Posterior vena cava (tissue), 2 donors: Measurements from ENCODE around the gene LNP1. TPM values are rescaled to one million over a fixed set of nuclear protein-coding genes. Genes with fewer than 3 reads are reported as not detected.
"Not testable (repeated sequence)": the region's sequence is repeated elsewhere in the genome, so short reads cannot be mapped to it uniquely, and the experiment has no call there.

Source experiments
- DNase-seq: peaks from one replicate; pipeline ENCODE4 v3.0.0-alpha.2; 2020; ENCODE audit warnings: low spot score
- intact Hi-C, 2 donors: fragments of 100-400 bp; cut with DNase I; formaldehyde crosslinking; loops; one replicate each; pipeline versions ENCODE4 v1.14.1 to v1.14.2; 2022 to 2023
- long read RNA-seq, 2 donors: library from polyadenylated mRNA; unstranded; transcript quantifications; one replicate each; pipeline ENCODE4 v2.0.0, GENCODE V29; 2020 to 2021
- total RNA-seq, 2 donors: library from RNA; stranded (reverse); fragmentation: NEBNext Ultra II Directional; extraction: Animal tissue kit (Norgen Biotek cat#: 25700); gene quantifications; one replicate each; pipeline ENCODE4 v1.2.1, GENCODE V29; 2021
- donor health status: DM: yes; HTN: yes; CAD: no.
- donor health status: DM: yes; HTN: yes; CAD: no.

The LNP1 gene, protein sequence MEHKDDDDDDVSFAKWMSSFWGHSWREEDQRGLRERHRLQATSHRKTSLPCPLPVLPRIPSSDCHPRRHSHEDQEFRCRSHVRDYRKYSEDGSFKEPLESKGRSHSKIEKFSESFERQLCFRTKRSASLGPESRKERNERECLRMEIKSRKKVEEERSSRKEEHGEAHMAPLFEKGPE
- 1 to 10 TPM; 4.0 to 7.6 TPM for total RNA-seq
- long read RNA-seq, donor 1, partial matches to known transcripts, result 6 of 10 reads
- long read RNA-seq, donor 1, other reads (novel, unspliced or antisense), result 2 of 10 reads
- long read RNA-seq, donor 2, transcript LNP1-201 (4 exons, 2,210 nt), result major isoform, 5 of 9 reads
- long read RNA-seq, donor 2, partial matches to known transcripts, result 4 of 9 reads
- long read RNA-seq, donor 2, other reads (novel, unspliced or antisense), result 0 of 9 reads

DNA sequence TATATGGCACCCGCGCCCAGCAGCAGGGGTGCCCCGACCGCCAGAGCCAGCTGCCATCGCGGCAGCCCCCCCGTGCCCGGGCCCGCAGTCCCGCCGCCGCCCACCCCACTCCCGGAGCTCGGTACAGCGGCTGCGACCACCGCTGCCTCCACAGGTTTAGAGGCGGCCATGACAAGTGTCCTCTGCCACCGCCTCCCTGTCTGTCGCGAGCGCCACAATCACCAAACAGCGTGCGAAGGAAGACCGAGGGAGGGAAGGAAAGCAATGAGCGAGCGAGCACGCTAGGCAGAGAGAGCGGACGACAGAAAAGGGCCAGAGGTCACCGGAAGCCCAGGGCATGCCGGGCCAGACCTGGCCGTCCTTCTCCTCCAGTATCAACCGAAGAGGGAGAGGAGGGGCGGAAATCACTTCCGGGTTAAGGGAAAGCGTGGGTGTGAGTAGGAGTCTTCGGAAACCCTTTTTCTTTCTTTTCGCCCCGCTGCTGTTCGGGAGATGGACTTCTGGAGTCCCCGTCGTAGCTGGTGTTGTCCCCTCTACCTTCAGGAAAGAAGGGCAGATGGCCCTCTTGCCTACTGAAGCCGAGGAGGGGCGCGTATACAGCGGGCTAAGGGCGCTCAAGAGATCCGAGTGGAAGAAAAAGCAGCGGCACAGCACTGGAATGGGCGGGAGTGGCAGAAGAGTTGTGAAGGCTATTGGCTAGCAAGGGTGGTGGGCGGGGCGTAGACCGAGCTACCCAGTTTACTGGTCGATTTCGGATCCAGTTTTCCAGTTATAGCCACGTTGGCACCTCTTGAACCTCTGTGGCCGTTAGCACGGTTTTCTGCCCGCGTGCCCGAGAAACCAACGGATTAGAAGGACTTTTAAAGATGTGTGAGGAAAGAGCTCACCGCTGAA is at the start of gene LNP1, which contains the start of gene TOMM70:
Gene LNP1, plus strand, starts transcription at position 760 of the 894 bp plus-strand sequence. CDS start 28,191 bp downstream, outside the sequence.
Gene TOMM70, minus strand, starts transcription at position 310 of the 894 bp plus-strand sequence. Its CDS starts 140 bp downstream, at position 170.
- intact Hi-C loops, result no loop called here
- DNase-seq, result peak; percentile 99

- intact Hi-C loops, DNase-seq: not testable (repeated sequence)
These were observed 49.6 kb upstream of the LNP1 start for GRCh38 chr3:100351770-100352169.

GRCh38 chr3:100352296-100353231 is 48.8 kb upstream of the LNP1 start:
- intact Hi-C loops, result no loop called here
- DNase-seq, result no peak

DNA sequence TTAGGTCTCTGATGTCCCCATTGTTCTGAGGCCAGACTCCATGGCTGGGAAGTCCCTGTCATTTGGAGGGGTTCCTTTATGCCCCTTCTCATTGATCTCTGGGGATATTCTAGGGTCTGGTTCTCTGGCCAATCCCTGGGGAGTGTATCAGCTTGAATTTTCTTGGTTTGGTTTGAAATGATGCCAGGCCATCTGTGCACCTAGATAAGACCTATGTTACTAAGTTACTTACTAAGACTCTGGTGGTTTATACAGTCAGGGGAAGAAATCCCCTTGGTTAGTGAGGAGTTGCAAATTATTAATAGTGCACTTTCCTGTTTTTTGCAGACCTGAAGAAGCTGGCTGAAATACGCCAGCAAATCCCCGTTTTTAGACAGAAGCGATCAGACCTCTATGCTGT is 46.5 kb upstream of the LNP1 start:
- intact Hi-C loops, result no loop called here
- no peak for DNase-seq

DNA sequence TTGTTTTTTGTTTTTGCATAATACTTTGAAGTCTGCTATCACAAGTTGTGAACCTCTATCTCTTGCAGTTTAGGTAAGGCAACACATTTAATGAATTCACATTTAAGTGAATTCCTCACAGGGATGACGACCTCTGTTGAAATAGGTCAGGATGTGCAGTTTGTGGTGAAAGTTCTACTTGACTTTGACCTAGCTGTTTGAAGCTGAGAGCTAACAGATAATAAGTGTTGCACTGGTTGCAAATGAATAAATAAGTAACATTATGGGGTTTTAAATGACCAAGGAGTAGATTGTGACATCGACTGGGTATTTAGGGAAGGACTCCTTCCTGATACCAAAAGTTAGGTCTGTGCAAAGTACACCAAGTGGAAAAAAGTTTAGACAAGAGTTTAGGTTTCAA is 42.9 kb upstream of the LNP1 start:
- DNase-seq, result no peak
- intact Hi-C loops, result no loop called here

GRCh38 chr3:100359035-100359434 is 42.3 kb upstream of the LNP1 start:
- no peak for DNase-seq
- intact Hi-C loops, result no loop called here

- no peak for DNase-seq
- intact Hi-C loops, result no loop called here
These were observed 40.4 kb upstream of the LNP1 start for GRCh38 chr3:100360757-100361496.

DNA sequence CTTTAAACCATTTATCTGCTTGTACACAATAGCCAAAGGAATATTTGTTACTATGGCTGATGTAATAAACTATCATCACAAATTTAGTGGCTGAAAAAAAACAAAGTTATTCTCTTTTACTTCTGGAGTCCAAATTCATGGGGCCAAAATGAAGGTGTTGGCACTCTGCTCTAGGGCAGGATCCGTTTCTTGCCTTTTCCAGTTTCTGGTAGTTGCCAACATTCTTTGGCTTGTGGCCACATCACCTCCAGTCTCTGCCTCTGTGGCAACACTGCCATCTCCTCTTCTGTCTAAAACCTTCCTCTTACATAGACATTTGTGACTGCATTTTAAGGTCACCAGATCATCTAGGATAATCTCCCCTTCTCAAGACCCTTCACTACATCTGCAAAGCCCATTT is 39.4 kb upstream of the LNP1 start:
- intact Hi-C loops, result no loop called here
- DNase-seq, result no peak

GRCh38 chr3:100364421-100364820 is 36.9 kb upstream of the LNP1 start:
- DNase-seq, result no peak
- intact Hi-C loops, result no loop called here

- DNase-seq, result no peak
- intact Hi-C loops, result no loop called here
These were observed 34.9 kb upstream of the LNP1 start for GRCh38 chr3:100366424-100366823.

DNA sequence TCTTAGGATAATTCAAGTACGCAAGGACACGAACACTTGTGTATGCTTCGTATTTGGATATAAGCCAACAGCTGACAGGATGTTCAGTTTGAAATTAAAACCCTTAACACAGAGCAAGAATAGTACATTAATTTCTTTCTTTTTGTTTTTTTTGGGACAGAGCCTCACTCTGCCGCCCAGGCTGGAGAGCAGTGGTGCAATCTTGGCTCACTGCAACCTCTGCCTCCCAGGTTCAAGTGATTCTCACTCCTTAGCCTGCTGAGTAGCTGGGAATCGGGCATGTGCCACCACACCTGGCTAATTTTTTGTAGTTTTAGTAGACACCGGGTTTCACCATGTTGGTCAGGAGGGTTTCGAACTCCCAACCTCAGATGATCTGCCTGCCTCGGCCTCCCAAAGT is 32.9 kb upstream of the LNP1 start:
- DNase-seq, result no peak
- intact Hi-C loops, result no loop called here

DNA sequence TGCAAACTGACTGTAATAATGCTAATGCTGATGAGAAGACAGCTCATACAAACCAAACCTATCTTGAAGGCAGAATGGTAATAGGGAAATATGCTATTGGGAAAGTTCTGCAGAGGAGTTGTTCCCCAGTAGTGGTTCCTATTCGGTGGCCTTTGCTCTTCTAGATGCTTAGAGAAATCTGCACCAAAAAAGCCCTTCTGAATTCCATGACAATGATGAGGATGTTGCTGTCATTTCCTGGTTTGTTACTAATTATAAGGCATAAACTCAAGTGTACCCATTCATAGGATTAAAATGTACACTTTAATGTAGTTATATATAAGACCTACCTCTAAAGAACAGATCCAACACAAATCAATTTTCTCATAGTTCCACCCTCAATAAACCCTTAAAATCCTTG is 30.6 kb upstream of the LNP1 start:
- intact Hi-C loops, result no loop called here
- DNase-seq, result no peak

DNA sequence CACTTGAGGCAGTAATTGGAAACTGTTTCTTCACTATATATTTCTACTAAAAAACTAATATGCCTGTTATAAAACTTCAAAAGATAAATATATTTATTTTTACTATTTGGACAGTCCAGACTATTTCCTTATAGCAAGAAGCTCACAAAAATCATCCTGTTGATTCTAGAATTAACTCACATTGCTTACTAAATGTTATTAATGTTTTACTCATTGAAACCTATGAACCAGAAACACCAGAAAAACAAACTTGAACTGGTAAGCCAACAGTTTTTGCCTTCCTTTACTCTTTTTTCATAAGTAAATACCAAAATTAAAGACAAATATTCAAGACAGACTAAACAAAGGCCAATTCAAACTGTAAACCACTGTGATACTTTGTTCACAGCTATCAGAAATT is 26.8 kb upstream of the LNP1 start:
- DNase-seq, result no peak
- intact Hi-C loops, result no loop called here

GRCh38 chr3:100376301-100376700 is 25.0 kb upstream of the LNP1 start:
- no peak for DNase-seq
- intact Hi-C loops, result loop anchor here in 1 of 2 donors (1.0 kb wide), 1 partner anchor 29 kb away; no protein-coding TSS in a partner anchor

DNA sequence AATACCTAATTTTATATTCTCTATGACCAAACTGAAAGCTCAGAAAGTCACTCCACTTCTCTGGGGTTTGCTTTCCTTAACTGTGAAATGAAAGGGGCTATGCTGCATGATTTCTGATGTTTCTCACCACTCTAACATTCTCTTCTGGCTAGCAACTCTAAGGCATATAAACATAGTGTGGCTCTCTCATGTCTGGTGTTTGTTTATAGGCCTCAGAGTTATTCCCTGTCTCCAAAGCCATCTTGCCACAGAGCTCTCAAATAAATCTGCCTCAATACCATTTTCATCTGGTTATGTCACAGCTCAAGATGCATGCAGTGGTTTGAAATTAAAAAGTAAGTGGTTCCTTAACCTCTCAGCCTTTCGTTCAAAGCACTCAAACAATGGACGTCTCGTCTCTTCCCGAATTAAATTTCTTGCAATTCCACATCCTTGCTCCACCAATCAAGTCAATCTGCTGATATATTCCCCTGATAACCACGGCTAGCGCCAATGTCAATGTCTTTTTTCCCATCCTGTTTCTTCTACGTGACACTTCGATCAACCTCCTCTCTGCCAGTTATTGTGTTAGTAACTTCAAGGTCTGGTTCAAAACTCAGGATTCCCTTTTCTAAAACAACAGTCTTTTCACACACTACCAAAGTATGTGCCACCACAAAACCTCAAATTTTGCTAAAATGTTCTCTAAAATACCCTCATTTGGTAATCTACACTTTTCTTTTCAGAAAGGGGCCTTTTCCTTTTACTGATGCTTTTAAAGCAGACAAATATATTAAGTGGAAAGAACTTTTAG is 16.4 kb upstream of the LNP1 start:
- DNase-seq, result no peak
- intact Hi-C loops, result no loop called here

DNA sequence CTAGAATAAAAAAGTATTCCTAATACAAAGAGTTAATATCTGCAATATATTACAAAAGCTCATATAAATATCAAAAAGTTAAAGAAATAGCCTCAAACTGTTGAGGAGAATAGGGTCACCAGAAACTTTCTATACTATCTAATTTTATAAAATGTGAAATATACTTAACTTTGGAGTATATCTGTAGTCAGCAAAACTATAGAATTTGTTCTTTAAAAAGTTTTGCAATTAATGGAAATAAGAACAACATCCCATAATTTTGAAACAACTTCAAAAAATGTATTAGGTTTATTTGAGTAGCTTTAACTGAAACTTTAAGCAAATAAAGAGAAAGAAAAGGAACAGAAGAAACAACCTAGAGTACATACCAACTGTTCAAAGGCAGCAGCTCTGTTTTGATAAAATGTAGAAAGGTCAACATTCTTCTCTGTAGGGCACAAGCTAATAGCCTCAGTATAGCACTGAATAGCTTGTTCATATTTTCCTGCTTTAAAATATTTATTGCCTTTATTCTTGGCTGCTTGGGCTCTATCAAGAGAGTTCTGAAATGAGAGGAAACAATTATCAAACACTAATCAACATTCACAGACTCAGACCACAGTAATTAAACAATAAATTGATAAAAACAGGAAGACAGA is 14.8 kb upstream of the LNP1 start:
- no peak for DNase-seq
- intact Hi-C loops, result no loop called here

GRCh38 chr3:100389025-100389424 is 12.3 kb upstream of the LNP1 start:
- DNase-seq, result no peak
- intact Hi-C loops, result no loop called here
